Measurements from ENCODE around the gene KLF12.
A peak's percentile ranks its signal among the peaks of the same experiment; 100 is the strongest.

KLF12 gene

GRCh38 chr13:74134777-74135325 is 647 bp upstream of the KLF12 start:
- no peak for DNase-seq

GRCh38 chr13:74133657-74134201 is 475 bp downstream of the KLF12 start:
- DNase-seq = peak; percentile 98

- peak; percentile 74 for DNase-seq
Observed at GRCh38 chr13:74132776-74133656, 1.2 kb downstream of the KLF12 start.

GRCh38 chr13:74132152-74132775 is 1.9 kb downstream of the KLF12 start:
- DNase-seq = peak; percentile 48

- DNase-seq = no peak
Observed at GRCh38 chr13:74131227-74131626, 3.0 kb downstream of the KLF12 start.

GRCh38 chr13:74129500-74130191 is 4.6 kb downstream of the KLF12 start:
- DNase-seq = peak; percentile 41

- no peak for DNase-seq
Observed at GRCh38 chr13:74128156-74128767, 5.9 kb downstream of the KLF12 start.

- no peak for DNase-seq
Observed at GRCh38 chr13:74118328-74118727, 15.9 kb downstream of the KLF12 start.

GRCh38 chr13:74117207-74117705 is 16.9 kb downstream of the KLF12 start:
- DNase-seq = no peak

GRCh38 chr13:74115133-74115532 is 19.1 kb downstream of the KLF12 start:
- DNase-seq = no peak

GRCh38 chr13:74114641-74115040 is 19.6 kb downstream of the KLF12 start:
- DNase-seq = no peak

- DNase-seq = no peak
Observed at GRCh38 chr13:74114202-74114601, 20.0 kb downstream of the KLF12 start.

- no peak for DNase-seq
Observed at GRCh38 chr13:74111901-74112824, 22.0 kb downstream of the KLF12 start.

- DNase-seq = no peak
Observed at GRCh38 chr13:74111399-74111798, 22.8 kb downstream of the KLF12 start.

- DNase-seq = no peak
Observed at GRCh38 chr13:74110053-74110452, 24.2 kb downstream of the KLF12 start.

GRCh38 chr13:74107598-74107997 is 26.6 kb downstream of the KLF12 start:
- DNase-seq = no peak

GRCh38 chr13:74105871-74106270 is 28.3 kb downstream of the KLF12 start:
- no peak for DNase-seq

- DNase-seq = no peak
Observed at GRCh38 chr13:74104661-74105275, 29.4 kb downstream of the KLF12 start.

- no peak for DNase-seq
Observed at GRCh38 chr13:74103970-74104555, 30.1 kb downstream of the KLF12 start.

GRCh38 chr13:74103196-74103595 is 31.0 kb downstream of the KLF12 start:
- no peak for DNase-seq
